Measurements from ENCODE around the gene LRCH3. TPM values are rescaled to one million over a fixed set of nuclear protein-coding genes. Genes with fewer than 3 reads are reported as not detected.
A peak's percentile ranks its signal among the peaks of the same experiment; 100 is the strongest.

Gene LRCH3
- total and polyA plus RNA-seq, 2 of the 13 experiments (the other 11 are each of a cell fraction or from before 2014, with no cell fraction given) = 25.5 to 103 TPM

DNA sequence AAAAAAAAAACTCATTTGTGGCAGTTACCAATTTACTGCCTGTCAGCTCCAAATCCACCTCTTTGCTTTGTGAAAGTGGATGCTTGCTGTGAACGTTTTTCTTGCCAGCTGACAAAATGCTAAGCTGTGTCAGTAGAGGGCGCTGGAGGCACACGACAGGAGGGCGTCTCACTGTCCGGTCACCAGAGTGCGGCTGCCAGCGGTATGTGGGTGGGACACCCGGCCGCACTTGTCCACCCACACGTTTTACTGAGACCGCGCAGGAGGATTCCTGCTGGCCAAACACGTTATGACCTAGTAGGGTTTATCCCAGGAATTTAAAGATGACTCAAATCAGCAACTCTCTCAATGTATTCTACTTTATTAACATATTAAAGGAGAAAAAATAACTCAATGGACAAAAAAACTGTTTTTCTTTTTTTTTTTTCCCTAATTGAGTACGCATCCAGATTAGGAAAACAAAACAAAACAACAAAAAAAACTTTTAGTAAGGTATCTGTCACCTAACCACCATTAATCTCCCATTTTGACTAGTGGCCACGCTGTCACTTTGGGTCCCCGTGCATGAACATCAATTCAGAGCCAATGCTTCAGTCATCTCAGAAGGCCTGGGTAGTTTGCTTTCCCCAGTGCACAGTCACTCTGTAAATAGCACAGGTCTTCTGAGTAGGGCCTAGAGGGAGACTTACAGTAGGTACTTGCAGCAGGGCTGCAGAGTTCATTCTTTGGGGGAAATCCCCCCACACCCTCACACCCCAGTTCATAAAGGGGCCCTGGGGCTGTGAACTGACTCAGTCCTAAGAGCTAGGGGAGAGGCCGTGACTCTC lies 115.2 kb downstream of the LRCH3 start (continued):
- TF ChIP-seq DNMT3B (CRISPR knock-in tag; conservative IDR thresholded peaks at IDR 0.05) (no peak), NR2C2 (CRISPR knock-in tag; IDR thresholded peaks at IDR 0.05; ENCODE audit: borderline replicate concordance) (no peak), NCOR1 (IDR thresholded peaks at IDR 0.05; ENCODE audit: borderline replicate concordance, low read length) (no peak), ZNF883 (CRISPR knock-in tag; IDR thresholded peaks at IDR 0.05; ENCODE audit: not compliant biosample characterization) (no peak), TAF15 (IDR thresholded peaks at IDR 0.05; ENCODE audit: low read depth, low read length, poor library complexity, severe bottlenecking) (no peak)
- TF ChIP-seq, protein P1, sequence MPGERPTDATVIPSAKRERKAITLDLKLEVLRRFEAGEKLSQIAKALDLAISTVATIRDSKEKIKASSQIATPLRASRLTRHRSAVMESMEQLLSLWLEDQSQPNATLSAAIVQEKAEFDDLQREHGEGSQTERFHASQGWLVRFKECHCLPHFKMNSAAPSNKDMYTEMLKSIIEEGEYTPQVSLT (CRISPR knock-in tag; IDR thresholded peaks at IDR 0.05; ENCODE audit: borderline replicate concordance, low read depth) = no peak
- TF ChIP-seq, protein P2, sequence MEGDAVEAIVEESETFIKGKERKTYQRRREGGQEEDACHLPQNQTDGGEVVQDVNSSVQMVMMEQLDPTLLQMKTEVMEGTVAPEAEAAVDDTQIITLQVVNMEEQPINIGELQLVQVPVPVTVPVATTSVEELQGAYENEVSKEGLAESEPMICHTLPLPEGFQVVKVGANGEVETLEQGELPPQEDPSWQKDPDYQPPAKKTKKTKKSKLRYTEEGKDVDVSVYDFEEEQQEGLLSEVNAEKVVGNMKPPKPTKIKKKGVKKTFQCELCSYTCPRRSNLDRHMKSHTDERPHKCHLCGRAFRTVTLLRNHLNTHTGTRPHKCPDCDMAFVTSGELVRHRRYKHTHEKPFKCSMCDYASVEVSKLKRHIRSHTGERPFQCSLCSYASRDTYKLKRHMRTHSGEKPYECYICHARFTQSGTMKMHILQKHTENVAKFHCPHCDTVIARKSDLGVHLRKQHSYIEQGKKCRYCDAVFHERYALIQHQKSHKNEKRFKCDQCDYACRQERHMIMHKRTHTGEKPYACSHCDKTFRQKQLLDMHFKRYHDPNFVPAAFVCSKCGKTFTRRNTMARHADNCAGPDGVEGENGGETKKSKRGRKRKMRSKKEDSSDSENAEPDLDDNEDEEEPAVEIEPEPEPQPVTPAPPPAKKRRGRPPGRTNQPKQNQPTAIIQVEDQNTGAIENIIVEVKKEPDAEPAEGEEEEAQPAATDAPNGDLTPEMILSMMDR (CRISPR knock-in tag; IDR thresholded peaks at IDR 0.05) = peak; percentile 97

- no peak for ATAC-seq
- in situ Hi-C loops (cut with HindIII; ENCODE audit: extremely low pct_ligation_motif_present, low pct_unique_long_range_greater_than_20kb) = loop anchor here (5.0 kb wide), 1 partner anchor 35 kb away; no protein-coding TSS in a partner anchor
Observed at GRCh38 chr3:197906850-197907187, 115.8 kb downstream of the LRCH3 start.

More at GRCh38 chr3:197906850-197907187, 115.8 kb downstream of the LRCH3 start:
- no peaks in the 10 kb centered on the region for H3K79me2 ChIP-seq (ENCODE audit: insufficient read depth, low read length)
- H3K27me3 ChIP-seq (ENCODE audit: control insufficient read depth in 1 of 2, insufficient read depth in 2 of 2, low read length in 2 of 2) = no peaks in the 10 kb centered on the region
- no peaks in the 10 kb centered on the region for H3K36me3 ChIP-seq (replicated peaks in 1 of 2; ENCODE audit: control insufficient read depth in 1 of 2, insufficient read depth in 2 of 2, low read length in 2 of 2)
- ChIA-PET POLR2A (no interaction called here), CTCF (ENCODE audit: low intra/inter-chr PET ratio, low total read pairs) (interaction anchor here (2.1 kb wide), 1 partner anchor 36 kb away, joined by 29 read pairs; no protein-coding TSS in a partner anchor)
- no peak for DNase-seq (ENCODE audit: low spot score)
- TF ChIP-seq ELF4 (CRISPR knock-in tag; IDR thresholded peaks at IDR 0.05; ENCODE audit: borderline replicate concordance) = no peak
- no peak for TF ChIP-seq KMT2A (CRISPR knock-in tag; IDR thresholded peaks at IDR 0.05)
- TF ChIP-seq, protein P3, sequence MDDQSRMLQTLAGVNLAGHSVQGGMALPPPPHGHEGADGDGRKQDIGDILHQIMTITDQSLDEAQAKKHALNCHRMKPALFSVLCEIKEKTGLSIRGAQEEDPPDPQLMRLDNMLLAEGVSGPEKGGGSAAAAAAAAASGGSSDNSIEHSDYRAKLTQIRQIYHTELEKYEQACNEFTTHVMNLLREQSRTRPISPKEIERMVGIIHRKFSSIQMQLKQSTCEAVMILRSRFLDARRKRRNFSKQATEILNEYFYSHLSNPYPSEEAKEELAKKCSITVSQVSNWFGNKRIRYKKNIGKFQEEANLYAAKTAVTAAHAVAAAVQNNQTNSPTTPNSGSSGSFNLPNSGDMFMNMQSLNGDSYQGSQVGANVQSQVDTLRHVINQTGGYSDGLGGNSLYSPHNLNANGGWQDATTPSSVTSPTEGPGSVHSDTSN (CRISPR knock-in tag; IDR thresholded peaks at IDR 0.05; ENCODE audit: borderline replicate concordance) = no peak
- no peak for TF ChIP-seq ZNF142 (CRISPR knock-in tag; IDR thresholded peaks at IDR 0.05)
- no peak for TF ChIP-seq JUND (CRISPR knock-in tag; IDR thresholded peaks at IDR 0.05)
- H3K27ac ChIP-seq (ENCODE audit: extremely low read length, insufficient read depth, low read length) = no peak overlapping the region
- H3K4me3 ChIP-seq (replicated peaks in 1 of 3; ENCODE audit: insufficient read depth in 1 of 3, low read depth in 2 of 3, low read length in 3 of 3) = no peak overlapping the region
- WGBS (ENCODE audit: low lambda C conversion rate) = 61% methylated on average over 3 of the region's 3 CpGs
- no peaks in the 10 kb centered on the region for H3K4me1 ChIP-seq (ENCODE audit: insufficient read depth, low read length)
- no peaks in the 10 kb centered on the region for H4K20me1 ChIP-seq (ENCODE audit: insufficient read depth, low read length)
- no peak for FAIRE-seq
- intact Hi-C loops (cut with micrococcal nuclease; ENCODE audit: unreplicated experiment) = loop anchor here (1.0 to 10.0 kb wide), 3 partner anchors 36 to 240 kb away; no protein-coding TSS in a partner anchor
- no peaks in the 10 kb centered on the region for H3K9me3 ChIP-seq (ENCODE audit: low read length)
- no peak overlapping the region for H3K4me2 ChIP-seq (ENCODE audit: low read depth, low read length)
- no peak overlapping the region for H3K9ac ChIP-seq (ENCODE audit: insufficient read depth, low read depth, low read length)
- BruUV-seq (replicated peaks) = no TSS peak
- H2AFZ ChIP-seq (ENCODE audit: low read length) = no peak overlapping the region
